Measurements from ENCODE around the gene NDUFB2.

NDUFB2 gene

DNA sequence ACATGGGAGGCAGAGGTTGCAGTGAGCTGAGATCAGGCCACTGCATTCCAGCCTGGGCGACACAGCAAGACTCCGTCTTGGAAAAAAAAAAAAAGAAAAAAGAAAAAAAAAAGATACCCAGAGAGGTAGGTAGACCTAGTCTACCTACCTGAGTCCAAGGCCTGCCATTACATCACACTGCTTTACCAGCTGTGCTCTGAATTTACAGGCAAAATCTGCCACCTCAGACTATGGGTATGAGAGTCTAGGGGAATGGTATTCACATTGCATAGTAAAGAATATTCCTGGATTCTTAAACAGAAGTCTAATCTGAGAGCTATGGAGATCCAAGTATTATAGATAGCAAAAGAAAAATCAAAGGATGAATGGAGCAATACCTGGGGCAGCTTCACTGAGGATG, 50.2 kb downstream of the NDUFB2 start:
- DNase-seq = no peak

DNA sequence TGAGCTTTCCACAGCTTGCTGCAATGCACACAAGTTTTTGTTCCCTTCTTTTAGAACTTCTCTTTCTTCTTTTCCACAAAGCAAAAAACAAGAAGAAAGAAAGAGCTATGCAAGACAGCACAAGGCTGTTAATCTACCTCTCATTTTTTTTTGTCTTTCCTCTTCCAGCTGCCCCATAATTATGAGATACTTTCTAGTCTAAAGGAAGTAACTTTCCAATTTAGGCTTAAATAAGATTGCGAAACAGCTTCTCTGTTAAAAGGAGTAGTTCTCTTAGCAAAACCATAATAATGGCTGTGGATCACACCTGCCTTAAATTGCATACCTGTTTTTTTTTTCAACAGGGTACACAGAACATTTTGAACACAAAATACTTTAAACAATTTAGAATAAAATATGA, 56.0 kb downstream of the NDUFB2 start:
- peak; percentile 58 to 66 for DNase-seq

DNA sequence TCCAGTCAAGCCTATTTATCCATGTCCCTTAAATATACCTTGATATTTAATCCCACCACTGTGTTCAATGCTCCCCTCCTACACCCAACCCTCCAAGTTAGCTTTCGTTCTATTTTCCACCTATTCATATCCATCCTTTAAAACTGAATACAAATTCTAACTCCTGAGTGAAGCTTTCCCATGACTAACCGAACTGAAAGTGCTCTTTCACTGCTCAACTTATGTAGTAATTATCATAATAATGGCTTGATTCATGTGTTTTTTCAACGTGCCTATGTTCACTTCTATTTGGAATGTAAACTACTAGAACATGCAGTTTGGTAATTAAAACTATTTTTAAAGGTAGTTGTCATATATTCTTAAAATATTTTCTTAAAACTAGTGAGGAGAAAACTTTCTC, 58.0 kb downstream of the NDUFB2 start:
- DNase-seq = no peak

Data from AML-193 (cell line).